GM18507 (cell line): Measurements from ENCODE around the gene RMI1.
A peak's percentile ranks its signal among the peaks of the same experiment; 100 is the strongest.
"Not testable (repeated sequence)": the region's sequence is repeated elsewhere in the genome, so short reads cannot be mapped to it uniquely, and the experiment has no call there.

ENCODE experiments used
- DNase-seq: peaks from one replicate; pipeline ENCODE4 v3.0.0; 2011; ENCODE audit warnings: low read depth; ENCODE audit not compliant: insufficient read length; ENCODE audit errors: extremely low spot score
- FAIRE-seq: peaks from 2 replicates; lab custom pipeline; 2011; peaks lifted over from hg19 to GRCh38; lab: Jason Lieb, UNC

Gene RMI1

GRCh38 chr9:83980395-83981125 is at the start of gene RMI1:
TSS of gene RMI1 (plus strand) at chr9:83980805. CDS start at chr9:84000987, 20,182 bp downstream.
- FAIRE-seq = peak; percentile 96

GRCh38 chr9:83930881-83931280 is 49.7 kb upstream of the RMI1 start:
- no peak for DNase-seq
- FAIRE-seq = no peak

More at GRCh38 chr9:83980395-83981125, at the start of gene RMI1:
- peak; percentile 89 for DNase-seq

GRCh38 chr9:83932011-83932410 is 48.6 kb upstream of the RMI1 start:
- no peak for FAIRE-seq
- DNase-seq = no peak

GRCh38 chr9:83932851-83933250 is 47.8 kb upstream of the RMI1 start:
- no peak for DNase-seq
- FAIRE-seq = no peak

- DNase-seq (no peak), FAIRE-seq (no peak)
Observed at GRCh38 chr9:83933790-83934189, 46.8 kb upstream of the RMI1 start.

GRCh38 chr9:83934569-83935275 is 45.9 kb upstream of the RMI1 start:
- FAIRE-seq (no peak), DNase-seq (no peak)

GRCh38 chr9:83935276-83935935 is 45.2 kb upstream of the RMI1 start:
- DNase-seq (no peak), FAIRE-seq (no peak)

- DNase-seq = no peak
- FAIRE-seq = no peak
Observed at GRCh38 chr9:83936523-83936922, 44.1 kb upstream of the RMI1 start.

- peak; percentile 81 for FAIRE-seq
- DNase-seq = no peak
Observed at GRCh38 chr9:83937861-83938455, 42.6 kb upstream of the RMI1 start.

- no peak for FAIRE-seq
- DNase-seq = no peak
Observed at GRCh38 chr9:83940590-83941303, 39.9 kb upstream of the RMI1 start.

GRCh38 chr9:83948096-83948495 is 32.5 kb upstream of the RMI1 start:
- FAIRE-seq, DNase-seq: not testable (repeated sequence)

- no peak for FAIRE-seq
- DNase-seq = no peak
Observed at GRCh38 chr9:83956086-83956435, 24.5 kb upstream of the RMI1 start.

- peak; percentile 75 for FAIRE-seq
Observed at GRCh38 chr9:83956436-83957247, 24.0 kb upstream of the RMI1 start.

GRCh38 chr9:83957248-83957513 is 23.4 kb upstream of the RMI1 start:
- FAIRE-seq = no peak
- no peak for DNase-seq

More at GRCh38 chr9:83956436-83957247, 24.0 kb upstream of the RMI1 start:
- peak; percentile 56 for DNase-seq

- DNase-seq (no peak), FAIRE-seq (no peak)
Observed at GRCh38 chr9:83959061-83959460, 21.5 kb upstream of the RMI1 start.

GRCh38 chr9:83960991-83961390 is 19.6 kb upstream of the RMI1 start:
- no peak for DNase-seq

GRCh38 chr9:83962165-83962564 is 18.4 kb upstream of the RMI1 start:
- FAIRE-seq = no peak
- no peak for DNase-seq

More at GRCh38 chr9:83960991-83961390, 19.6 kb upstream of the RMI1 start:
- FAIRE-seq = no peak

- FAIRE-seq (peak; percentile 26), DNase-seq (no peak)
Observed at GRCh38 chr9:83964973-83965349, 15.6 kb upstream of the RMI1 start.
